Mucosa of descending colon (tissue), 3 donors: ENCODE measurements around the gene TSPAN31. TPM values are rescaled to one million over a fixed set of nuclear protein-coding genes. Genes with fewer than 3 reads are reported as not detected.

ENCODE experiments used
- ATAC-seq: fragments of 200-7000 bp; cut with Tn5 transposase; one replicate; pipeline ENCODE4 v1.9.1; 2020; ENCODE audit warnings: mild to moderate bottlenecking, moderate library complexity
- DNase-seq, 3 donors: peaks; one replicate each; pipeline ENCODE4 v3.0.0-alpha.2; 2020
- H3K36me3 ChIP-seq: fragments of 200-600 bp; one replicate; pipeline ENCODE4 v1.8.0; 2021; ENCODE audit warnings: low read depth, mild to moderate bottlenecking
- H3K4me1 ChIP-seq: fragments of 200-600 bp; one replicate; pipeline ENCODE4 v1.8.0; 2021; ENCODE audit warnings: low read depth, mild to moderate bottlenecking
- H3K4me3 ChIP-seq: fragments of 200-600 bp; one replicate; pipeline ENCODE4 v1.8.0; 2021; ENCODE audit warnings: mild to moderate bottlenecking
- H3K9me3 ChIP-seq: fragments of 200-600 bp; one replicate; pipeline ENCODE4 v1.8.0; 2021; ENCODE audit warnings: mild to moderate bottlenecking
- intact Hi-C, 2 donors: fragments of 100-400 bp; cut with DNase I in 1 of 2; cut with micrococcal nuclease in 1 of 2; formaldehyde crosslinking; loops; one replicate each; pipeline versions ENCODE4 v1.11.0 to v1.11.1; 2022; cut with DNase I, micrococcal nuclease
- total RNA-seq, 3 donors: library from RNA; stranded (reverse); fragmentation: NEBNext Ultra II Directional in 2 of 3; extraction: Animal tissue kit (Norgen Biotek cat#: 25700) in 2 of 3; gene quantifications; one replicate each; pipeline versions ENCODE4 v1.2.1 to v1.2.4, GENCODE V29; 2021 to 2023
- TF ChIP-seq, protein P1 (sequence below): fragments of 200-600 bp; IDR thresholded peaks from one replicate; pipeline ENCODE4 v1.8.0; 2022; ENCODE audit warnings: antibody characterized with exemption, mild to moderate bottlenecking
- donor health status: DM: no; HTN: no; CAD: no; lungs with moderate emphysema.
- donor health status: DM: no; HTN: no; CAD: no.
- donor health status: DM: no; HTN: yes; CAD: no.

TSPAN31 gene
- total RNA-seq, 3 donors from 2014 or later = 29.2 to 39.8 (median 30.5) TPM

DNA sequence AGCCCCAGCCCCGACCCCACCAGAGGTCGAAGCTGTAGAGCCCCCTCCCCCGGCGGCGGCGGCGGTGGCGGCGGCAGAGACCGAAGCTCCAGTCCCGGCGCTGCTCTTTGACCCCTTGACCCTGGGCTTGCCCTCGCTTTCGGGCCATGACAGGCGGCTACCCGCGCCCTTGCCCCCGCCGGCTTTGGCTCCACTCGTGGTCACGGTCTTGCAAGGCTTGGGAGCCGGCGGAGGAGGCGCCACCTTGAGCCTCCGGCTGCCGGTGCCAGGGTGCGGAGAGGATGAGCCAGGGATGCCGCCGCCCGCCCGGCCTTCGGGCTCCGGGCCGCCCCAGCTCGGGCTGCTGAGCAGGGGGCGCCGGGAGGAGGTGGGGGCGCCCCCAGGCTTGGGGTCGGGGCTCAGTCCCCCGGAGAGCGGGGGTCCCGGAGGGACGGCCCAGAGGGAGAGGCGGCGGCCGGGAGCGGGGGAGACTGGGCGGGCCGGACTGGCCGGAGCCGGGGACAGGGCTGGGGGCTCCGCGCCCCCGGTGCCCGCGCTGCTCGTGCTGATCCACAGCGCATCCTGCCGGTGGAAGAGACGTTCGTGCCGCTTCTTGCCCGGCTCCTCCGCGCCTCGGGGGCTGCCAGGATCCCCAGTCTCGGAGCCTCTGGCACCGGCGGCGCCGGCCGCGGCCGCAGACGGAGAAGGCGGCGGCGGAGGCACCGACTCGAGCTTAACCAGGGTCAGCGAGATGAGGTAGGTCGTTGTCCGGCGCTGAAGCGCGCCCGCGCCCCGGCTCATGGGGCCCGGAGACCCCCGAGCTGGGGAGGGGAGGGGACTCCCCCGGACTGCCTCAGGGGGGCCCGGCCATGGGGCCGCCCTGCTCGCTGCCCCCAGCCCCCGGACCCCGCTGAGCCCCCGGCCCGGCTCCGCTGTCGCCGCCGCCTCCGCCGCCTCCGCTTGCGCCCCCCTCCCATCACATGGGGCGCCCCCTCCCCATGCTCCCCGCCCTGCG is 7.1 kb upstream of the TSPAN31 start:
- intact Hi-C loops = no loop called here
- ATAC-seq (no peak), DNase-seq (peak in 1 of 3 donors; percentile 25)
- no peaks in the 10 kb centered on the region for H3K9me3 ChIP-seq
- no peak overlapping the region for H3K4me3 ChIP-seq
- TF ChIP-seq, protein P1, sequence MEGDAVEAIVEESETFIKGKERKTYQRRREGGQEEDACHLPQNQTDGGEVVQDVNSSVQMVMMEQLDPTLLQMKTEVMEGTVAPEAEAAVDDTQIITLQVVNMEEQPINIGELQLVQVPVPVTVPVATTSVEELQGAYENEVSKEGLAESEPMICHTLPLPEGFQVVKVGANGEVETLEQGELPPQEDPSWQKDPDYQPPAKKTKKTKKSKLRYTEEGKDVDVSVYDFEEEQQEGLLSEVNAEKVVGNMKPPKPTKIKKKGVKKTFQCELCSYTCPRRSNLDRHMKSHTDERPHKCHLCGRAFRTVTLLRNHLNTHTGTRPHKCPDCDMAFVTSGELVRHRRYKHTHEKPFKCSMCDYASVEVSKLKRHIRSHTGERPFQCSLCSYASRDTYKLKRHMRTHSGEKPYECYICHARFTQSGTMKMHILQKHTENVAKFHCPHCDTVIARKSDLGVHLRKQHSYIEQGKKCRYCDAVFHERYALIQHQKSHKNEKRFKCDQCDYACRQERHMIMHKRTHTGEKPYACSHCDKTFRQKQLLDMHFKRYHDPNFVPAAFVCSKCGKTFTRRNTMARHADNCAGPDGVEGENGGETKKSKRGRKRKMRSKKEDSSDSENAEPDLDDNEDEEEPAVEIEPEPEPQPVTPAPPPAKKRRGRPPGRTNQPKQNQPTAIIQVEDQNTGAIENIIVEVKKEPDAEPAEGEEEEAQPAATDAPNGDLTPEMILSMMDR = no peak
- H3K4me1 ChIP-seq = peaks cover 15% of the 10 kb centered on the region
- H3K36me3 ChIP-seq = no peaks in the 10 kb centered on the region

- Histone ChIP-seq H3K9me3 (no peaks in the 10 kb centered on the region), H3K4me3 (no peak within 1 kb of the TSS), H3K4me1 (peaks cover 15% of the 10 kb centered on the region), H3K36me3 (no peaks in the 10 kb centered on the region)
- DNase-seq = no peak
- TF ChIP-seq, protein P1 = no peak
- no peak for ATAC-seq
- intact Hi-C loops = no loop called here
Measured at GRCh38 chr12:57738661-57739237, 6.1 kb upstream of the TSPAN31 start, which contains the start of gene AGAP2. Gene AGAP2, minus strand, starts transcription at chr12:57738742. Its CDS starts 496 bp downstream, at chr12:57738246.

DNA sequence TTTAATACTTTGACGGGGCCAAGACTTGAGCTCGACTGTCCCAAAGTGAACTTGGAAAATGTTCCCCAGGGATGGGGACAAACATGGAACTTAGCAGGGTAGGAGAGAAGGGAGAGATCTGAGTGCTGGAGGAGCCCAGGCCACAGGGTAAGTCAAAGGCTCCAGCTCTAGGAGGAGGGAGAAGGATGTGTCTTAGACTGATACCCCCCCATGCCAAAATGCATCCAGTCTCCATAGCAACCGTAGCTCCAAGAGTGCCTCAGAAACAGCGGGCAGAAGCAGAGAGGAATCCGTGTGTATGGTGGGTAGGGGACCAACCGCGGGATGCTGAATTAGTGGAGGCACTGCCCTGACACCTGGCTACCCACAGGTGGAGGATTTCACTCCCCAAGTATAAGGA is 5.5 kb upstream of the TSPAN31 start:
- DNase-seq = no peak
- peaks cover 21% of the 10 kb centered on the region for H3K4me1 ChIP-seq
- intact Hi-C loops = no loop called here

DNA sequence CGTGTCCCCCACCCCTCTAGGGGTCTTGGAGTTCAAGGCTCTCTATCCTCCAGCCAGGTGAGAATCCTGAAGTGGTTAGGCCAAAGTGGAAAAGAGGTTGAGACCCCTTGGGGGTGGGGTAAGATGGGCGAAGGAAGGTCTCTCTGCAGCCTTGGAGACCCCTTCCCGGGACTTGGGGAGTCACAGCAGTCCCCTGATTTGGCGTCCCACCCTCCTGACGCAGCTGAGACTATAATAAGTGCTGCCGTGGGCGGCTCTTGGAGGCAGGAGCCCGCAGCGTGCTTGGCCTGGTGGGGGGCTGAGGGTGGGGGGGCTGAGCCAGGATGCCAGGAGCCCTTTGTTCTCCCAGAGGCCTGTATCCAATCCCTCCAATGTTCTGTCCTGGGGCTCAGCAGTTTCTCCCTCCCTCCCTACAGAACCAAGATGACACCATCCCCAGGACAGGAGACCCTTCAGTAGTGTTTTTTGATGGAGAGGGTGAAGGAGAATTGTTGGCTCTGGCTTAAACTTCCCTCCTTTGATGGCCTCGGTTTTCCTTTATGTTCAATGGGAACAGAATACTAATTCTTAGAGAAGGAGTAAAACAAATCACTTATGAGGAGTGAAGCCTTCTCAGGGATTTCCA is 4.8 kb upstream of the TSPAN31 start:
- ATAC-seq (no peak), DNase-seq (no peak)
- Histone ChIP-seq H3K9me3 (no peaks in the 10 kb centered on the region), H3K4me3 (no peak overlapping the region), H3K36me3 (no peaks in the 10 kb centered on the region), H3K4me1 (peaks cover 22% of the 10 kb centered on the region)
- TF ChIP-seq, protein P1 = no peak
- intact Hi-C loops = no loop called here

More for the DNA sequence above, 5.5 kb upstream of the TSPAN31 start:
- no peaks in the 10 kb centered on the region for H3K36me3 ChIP-seq
- TF ChIP-seq, protein P1 = no peak
- H3K9me3 ChIP-seq = no peaks in the 10 kb centered on the region
- no peak overlapping the region for H3K4me3 ChIP-seq
- ATAC-seq = no peak

DNA sequence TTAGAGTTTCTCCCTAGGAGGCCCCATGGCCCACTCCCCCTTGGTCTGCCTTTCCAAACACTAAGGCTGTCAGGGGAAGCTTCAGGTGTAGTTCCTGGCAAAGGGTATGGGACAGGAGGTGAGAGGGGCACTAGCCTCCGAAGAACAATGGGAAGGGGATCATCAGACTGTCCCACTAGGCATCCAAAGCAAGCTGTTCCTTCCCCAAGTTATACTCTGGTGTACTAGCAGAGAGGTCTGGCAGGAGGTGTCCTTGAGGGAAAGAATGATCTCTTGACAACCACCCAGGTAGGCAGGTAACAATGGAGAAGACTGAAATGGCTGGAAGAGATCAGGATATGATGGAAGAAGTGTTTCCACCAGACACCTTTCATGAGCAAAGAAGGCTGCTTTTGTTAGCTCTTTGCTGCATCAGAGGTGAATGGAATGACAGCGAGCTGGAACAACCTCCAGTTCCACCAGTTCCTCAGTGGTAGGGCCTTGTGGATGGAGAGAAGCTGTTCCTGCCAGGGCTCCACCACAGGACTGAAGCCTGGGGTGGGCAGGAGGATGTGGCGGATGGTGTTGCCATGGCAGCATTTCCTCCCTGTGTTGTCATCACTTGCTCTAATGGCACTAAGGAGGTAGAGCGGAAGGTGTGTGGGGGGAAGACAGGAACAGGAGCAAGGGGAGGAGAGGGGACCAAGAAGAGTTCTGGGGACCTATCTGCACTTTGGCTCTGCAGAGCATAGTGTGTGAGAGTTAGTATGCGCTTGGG is 4.0 kb upstream of the TSPAN31 start:
- Histone ChIP-seq H3K9me3 (no peaks in the 10 kb centered on the region), H3K36me3 (no peaks in the 10 kb centered on the region), H3K4me1 (peaks cover 22% of the 10 kb centered on the region), H3K4me3 (no peak overlapping the region)
- intact Hi-C loops = no loop called here
- TF ChIP-seq, protein P1 = no peak
- DNase-seq (peak; percentile 52 to 83 (median 59)), ATAC-seq (peak; percentile 42)
